ENCODE measurements around the gene SLC39A8.
A peak's percentile ranks its signal among the peaks of the same experiment; 100 is the strongest.
"Not testable (repeated sequence)": the region's sequence is repeated elsewhere in the genome, so short reads cannot be mapped to it uniquely, and the experiment has no call there.

The SLC39A8 gene

DNA sequence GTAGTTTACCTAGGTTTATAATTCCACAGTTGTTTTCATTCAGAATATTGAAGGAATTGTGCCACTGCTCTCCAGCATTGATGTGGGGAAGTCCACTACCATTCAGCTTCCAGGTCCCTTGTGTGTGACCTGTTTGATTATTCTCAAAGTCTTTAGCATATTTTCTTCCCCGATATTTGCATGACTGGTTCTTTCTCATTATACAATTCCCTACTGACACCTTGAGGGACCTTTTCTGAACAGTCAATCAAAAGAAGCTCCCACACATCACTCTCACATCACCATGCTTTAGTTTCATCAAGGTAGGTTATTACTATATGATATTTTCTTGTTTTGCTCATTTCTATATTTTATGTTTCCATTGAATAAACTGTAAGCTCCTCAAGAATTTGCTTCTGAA, 44.1 kb downstream of the SLC39A8 start:
- DNase-seq: no peak

DNA sequence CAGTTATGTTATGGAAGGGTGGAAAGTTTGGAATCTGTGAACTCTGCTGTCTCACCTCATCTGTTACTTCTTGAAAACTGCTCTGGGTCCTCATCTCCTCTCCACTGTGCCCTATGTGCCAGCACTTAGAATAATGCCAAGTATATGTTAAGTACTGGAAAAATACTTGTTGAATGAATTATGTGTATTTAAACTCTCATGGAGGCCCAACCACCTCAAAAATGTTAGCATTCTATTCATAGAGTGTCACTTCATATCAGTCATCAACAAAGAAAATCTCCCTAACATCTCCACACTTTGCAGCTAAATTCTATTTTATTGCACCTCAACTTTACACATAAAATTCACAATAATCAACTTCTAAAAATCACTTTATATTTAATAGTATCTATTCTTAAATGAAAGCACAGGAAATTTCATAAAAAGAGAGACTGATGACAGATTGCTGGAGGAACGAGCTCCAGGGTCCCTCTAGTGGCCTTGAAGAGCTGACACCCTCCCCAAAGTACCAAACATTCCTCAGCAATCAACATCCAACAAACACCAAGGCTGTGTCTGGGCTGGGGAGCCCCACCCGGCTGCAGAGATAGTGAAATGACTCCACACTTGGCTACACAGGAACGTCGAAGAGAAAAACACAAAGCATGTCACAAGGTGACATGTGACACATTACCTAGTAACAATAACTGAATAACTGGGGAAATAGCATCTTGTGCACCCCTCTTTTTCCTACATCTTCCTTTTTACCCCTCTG, 45.8 kb downstream of the SLC39A8 start:
- no peak for DNase-seq

DNA sequence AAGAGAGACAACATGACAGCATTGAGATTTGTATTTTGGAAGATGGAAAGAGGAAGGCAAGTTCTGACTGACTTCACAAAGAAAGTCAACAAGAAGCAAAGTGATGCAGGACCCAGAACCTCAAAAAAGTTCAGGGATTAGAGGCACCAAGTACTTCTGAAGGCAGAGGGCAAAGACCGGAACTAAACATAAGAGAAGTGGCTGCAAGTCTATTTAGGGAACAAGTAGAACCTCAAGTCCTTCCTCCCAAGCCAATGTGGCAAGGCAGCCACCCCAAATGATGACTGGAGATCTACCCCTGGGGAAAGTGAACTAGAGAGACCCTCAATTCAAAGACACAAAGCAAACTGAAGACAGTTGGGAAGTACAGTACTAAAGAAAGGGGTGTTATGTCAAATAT, 46.6 kb downstream of the SLC39A8 start:
- DNase-seq: no peak

DNA sequence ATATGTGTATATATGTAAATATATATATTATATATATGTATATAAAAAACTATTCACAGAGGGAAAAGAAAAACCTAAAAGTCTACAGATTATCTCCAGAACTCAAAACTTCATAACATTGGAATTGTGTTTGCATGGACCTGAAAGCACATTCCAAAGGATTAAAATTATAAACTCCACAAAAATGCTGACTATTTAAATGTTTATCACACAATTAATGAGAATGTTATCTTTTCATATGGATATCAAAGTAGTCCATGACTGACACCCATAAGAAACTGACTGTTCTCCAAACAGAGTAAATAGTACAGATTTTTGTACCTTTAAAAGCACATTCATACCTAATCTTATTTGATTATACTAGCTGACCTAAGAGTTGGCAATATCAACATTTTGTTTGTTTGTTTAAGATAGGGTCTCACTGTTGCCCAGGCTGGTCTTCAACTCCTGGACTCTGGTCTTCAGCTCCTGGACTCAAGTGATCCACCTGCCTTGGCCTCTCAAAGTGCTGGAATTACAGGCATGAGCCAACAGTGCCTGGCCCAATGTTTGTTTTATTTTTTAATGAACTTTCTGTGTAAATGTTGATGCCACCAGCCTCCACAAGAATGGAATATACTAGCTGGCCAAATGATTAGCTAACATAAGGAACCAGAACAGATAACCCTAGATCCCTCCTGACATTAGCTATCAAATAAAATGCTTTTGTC, 50.0 kb downstream of the SLC39A8 start:
- DNase-seq: no peak

DNA sequence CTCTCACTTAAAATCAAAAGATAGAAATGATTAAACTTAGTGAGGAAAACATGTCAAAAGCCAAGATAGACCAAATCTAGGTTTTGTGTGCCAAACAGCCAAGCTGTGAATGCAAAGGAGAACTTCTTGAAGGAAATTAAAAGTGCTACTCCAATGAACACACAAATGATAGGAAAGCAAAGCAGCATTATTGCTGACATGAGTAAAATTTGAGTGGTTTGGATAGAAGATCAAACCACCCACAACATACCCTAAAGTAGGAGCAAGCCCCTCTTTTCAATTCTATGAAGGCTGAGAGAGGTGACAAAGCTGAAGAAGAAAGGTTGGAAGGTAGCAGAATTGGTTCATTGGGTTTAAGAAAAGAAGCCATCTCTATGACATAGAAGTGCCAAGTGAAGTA, 56.8 kb downstream of the SLC39A8 start:
- DNase-seq: no peak

DNA sequence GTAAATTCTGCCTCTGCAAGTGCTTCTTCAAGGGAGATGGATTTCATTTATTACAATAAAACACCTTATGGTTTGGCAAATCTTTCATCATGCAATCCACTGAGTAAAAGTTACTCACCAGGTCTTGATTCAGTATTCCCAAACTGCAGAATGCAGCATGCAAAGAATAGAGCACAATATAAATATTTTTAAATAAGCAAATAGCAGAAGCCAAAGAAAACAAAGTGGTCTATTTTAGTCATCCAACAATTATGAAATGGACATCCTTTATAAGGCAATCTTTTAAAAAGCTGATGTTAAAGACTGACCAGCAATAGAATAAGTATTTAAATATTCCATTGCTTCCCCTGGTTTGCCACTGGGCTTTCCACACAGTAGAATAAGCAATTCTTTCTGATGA, 59.5 kb downstream of the SLC39A8 start:
- no peak for DNase-seq

DNA sequence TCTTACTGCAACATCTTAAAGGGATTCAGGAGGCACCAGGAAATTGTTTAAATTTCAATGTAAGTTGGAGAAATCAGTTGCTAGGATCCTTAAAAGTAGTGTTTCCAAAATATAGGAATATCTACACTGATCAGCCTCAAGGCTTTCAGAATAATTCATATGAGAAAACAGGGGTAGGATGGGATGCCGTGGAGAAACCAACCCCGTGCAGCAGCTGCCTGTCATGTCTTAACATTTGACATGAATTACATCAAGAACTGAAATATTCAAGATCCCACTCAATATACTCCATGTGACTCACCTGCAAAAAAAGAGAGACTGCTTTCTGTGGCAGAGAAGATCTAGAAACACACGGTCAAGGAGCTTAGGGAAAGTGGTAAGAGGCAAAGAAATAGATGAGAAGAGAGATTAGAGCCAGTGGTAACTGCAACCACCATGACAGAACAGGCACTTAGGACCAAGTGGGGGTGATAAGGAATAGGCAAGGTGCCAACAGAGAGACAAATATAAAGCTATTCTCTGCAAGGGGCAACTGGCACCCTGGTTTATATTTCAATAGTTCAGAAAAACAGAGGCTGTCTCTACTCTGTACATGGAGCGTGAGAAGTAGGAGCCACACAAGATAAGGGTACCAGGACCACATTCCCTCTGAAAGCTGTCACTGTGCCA, 64.0 kb downstream of the SLC39A8 start:
- no peak for DNase-seq

DNA sequence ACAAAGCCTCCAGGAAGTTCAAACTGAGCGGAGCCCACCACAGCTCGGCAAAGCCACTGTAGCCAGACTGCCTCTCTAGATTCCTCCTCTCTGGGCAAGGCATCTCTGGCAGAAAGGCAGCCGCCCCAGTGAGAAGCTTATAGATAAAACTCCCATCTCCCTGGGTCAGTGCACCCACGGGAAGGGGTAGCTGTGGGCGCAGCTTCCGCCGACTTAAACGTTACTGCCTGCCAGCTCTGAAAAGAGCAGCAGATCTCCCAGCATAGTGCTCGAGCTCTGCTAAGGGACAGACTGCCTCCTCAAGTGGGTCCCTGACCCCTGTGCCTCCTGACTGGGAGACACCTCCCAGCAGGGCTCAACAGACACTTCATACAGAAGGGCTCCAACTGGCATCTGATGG, 72.0 kb downstream of the SLC39A8 start:
- not testable (repeated sequence) for DNase-seq

DNA sequence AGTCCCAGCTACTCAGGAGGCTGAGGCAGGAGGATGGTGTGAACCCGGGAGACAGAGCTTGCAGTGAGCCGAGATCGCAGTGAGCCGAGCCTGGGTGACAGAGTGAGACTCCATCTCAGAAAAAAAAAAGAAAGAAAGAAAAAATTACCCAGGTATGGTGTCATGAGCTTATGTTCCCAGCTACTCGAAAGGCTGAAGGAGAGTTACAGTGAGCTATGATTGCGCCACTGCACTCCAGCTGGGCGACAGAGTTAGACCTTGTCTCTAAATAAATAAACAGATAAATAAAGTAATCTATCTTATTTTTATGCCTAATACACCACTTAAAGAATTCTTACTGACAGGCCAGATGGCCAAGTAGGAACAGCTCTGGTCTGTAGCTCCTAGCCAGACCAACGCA, 73.0 kb downstream of the SLC39A8 start:
- DNase-seq: no peak

DNA sequence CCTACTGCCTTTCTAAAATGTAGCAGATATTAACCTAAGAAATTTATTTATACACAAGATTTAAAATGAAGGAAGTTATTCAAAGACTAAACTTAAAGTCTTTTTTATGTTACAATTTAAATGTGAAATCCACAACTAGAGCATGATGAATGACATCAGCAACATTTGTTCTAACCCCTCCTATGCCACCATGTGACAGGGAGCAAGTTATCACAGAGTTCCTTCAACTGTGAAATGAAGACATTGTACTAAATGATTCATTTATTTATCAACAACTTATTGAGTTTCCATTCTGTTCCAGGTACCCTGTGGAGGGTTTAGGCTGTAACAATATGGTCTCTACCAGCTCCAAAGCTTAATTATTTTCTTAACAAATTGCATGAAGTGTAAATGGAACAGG, 76.9 kb downstream of the SLC39A8 start:
- DNase-seq: no peak

DNA sequence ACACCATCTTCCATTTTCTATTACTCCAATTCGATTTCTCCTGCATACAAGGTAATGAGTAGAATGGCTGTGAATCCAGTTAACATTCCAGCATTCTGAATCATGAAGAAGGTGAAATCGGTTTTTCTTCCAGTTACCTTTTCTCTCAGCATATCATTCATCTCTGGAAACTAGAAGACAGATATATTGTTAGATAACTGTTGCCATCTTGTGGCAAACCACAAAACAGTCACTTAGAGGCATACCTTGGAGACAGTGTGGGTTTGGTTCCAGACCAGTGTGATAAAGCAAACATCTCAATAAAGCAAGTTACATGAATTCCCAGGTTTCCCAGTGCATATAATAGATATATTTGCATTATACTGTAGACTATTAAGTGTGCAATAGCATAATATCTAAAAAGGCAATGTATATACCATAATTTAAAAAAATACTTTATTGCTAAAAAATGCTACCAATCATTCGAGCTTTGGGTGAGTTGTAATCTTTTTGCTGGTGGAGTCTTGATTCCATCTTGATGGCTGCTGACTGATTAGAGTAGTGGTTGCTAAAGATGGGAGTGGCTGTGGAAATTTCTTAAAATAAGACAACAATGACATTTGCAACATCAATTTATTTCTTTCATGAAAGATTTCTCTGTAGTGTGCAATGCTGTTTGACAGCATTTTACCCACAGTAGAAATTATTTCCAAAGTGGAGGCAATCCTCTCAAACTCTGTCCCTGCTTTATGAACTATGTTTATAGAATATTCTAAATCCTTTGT, 82.1 kb downstream of the SLC39A8 start:
- DNase-seq: peak; percentile 2

DNA sequence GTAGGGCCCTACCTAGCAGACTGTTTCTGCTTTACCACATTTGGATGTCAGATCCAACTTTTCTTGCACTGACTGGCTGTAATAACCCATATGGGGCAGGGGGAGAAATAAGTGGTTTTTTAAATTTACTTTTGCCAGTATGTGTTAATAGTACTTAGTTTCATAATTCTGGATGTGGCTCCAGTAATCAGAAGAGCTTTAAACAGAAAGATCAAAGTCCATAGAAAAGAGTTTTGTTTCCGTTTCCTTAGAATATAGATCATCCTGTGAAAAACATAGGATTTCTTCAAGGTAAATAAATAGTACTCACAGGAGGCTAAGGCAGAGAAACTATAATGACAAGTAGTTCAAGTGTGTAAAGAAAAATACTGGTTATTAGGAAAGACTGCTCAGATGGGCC, 85.6 kb downstream of the SLC39A8 start:
- DNase-seq: no peak

DNA sequence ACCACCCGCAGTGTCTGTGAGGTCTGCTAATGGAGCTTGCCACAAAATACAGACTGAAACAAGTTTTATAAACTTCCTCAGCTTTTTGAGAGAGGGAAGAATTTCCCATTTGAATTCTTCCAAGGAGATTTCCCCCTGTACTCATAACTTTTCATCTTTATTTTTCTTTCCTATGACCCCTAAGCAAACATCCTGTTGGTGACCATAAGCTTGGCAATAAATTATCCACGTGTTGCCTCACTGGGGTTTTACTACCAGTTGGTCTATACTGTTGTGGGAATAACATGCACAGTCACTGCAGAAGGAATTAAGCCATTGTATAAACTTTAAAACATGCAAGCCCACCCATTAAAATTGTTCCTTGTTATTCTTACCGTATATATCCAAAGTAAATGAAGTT, 86.2 kb downstream of the SLC39A8 start:
- no peak for DNase-seq

DNA sequence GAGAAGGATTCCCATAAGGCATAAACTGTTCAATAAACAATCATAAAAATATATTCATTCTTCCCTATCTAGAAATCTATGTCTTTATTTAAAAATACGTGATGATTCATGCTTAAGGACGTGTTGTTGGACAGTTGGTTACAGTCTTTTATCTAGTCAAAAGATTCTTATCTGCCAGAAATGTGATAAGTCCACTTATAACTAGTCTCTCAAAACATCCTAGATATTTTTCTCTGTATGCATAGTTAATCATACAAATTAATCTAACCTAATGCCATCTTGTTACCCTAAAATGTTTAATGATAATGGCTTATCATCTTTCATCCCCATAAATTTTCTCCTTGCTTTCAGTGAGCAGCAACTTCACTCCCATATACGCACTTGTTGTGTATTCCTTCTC, 89.0 kb downstream of the SLC39A8 start:
- no peak for DNase-seq

DNA sequence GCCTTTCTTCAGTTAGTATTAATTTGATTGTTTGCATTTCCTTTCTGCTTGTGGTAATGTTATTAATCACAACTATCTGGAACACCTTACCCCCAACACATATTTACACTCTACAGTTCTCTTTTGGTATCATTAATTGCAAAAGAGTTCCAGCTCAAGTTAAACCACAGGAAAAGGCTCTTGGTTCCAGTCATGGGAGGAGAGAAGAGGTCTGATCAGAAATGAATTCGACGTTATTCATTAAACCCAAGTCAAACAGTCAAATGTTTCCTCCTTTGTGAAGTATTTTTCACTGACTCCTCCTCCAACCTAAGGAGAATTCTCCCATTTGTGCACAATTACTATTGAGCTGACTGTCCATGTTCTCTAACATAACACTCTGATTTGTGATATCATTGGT, 91.4 kb downstream of the SLC39A8 start:
- no peak for DNase-seq

DNA sequence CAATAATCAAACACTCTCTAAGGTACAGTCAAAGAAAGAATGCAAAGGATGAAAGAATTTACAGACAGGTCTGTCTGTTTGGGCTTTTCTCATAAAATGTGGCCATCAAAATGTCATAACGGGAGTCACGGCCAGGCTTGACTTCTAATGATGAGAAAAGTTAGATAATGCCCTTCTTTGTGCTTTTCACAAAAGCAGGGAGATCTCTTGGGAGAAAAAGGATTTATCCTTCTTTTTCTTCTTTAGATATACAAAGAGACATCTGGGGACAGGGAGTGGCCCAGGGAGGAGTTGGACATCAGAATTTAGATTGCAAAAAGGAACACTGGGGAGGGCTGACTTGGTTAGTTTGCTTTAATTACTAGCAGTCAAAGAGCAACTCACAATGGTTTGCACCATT, 93.1 kb downstream of the SLC39A8 start:
- no peak for DNase-seq

DNA sequence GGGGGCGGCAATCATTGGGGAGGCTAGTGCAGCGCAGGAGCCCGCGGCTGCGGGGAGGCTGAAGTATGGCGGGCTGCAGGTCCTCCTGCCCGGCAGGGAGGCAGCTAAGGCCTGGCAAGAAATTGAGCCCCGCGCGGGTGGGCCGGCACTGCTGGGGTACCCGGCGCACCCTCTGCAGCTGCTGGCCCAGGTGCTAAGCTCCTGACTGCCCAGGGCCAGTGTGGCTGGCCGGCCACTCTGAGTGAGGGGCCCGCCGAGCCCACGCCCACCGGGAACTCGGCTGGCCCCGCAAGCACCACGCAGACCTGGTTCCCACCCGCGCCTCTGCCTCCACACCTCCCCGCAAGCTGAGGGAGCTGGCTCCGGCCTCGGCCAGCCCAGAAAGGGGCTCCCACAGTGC, 94.9 kb downstream of the SLC39A8 start:
- no peak for DNase-seq

DNA sequence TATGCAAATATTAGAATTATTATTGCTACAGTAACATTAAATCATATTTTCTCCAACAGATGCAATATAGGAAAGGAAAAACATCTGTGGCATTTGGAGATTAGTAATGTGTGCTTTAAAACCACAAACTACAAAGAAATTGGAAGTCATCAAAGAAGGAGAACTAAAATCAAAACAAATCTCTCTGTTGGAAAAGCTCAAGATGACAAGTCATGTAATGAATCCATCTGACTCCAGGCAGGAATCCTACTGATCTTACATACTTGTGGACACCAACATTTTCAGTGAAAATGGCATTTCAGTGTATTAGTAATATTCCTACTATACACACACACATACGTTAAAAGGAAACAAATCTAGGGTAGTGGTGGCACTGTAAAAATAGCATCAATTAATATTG, 98.2 kb downstream of the SLC39A8 start:
- DNase-seq: no peak

DNA sequence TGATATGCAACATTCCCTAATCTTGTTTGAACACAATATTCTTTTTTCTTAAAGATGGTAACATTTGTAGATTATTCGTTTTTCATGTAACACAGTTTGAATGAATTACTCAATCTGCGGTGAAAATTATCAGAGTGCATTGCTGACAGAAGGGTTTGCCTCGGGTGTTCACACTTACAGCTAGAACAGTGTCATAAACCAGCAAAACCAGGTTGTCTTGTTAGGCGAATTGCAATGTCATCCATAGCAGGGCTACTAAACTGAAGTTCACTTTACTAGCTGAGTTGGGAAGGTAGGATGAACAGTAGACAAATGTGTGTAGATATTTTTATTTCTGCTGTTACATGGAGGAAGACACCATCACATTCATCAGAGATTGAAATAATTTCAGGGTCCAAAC, 98.9 kb downstream of the SLC39A8 start:
- DNase-seq: no peak

DNA sequence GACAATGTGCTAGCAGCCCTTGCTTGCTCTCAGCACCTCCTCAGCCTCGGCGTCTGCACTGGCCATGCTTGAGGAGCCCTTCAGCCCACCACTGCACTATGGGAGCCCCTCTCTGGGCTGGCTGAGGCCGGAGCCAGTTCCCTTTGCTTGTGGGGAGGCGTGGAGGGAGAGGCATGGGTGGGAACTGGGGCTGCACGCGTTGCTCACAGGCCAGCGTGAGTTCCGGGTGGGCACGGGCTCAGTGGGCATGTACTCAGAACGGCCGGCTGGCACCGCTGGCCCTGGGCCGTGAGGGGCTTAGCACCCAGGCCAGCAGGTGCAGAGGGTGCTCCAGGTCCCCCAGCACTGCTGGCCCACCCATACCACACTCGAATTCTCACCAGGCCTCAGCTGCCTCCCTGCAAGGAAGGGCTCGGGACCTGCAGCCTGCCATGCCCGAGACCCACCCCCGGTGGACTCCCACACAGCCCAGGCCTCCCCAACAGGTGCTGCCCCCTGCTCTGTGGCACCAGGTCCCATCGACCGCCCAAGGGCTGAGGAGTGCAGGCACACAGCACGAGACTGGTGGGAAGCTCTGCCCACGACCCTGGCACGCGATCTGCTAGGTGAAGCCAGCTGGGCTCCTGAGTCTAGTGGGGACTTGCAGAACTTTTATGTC, 100.3 kb downstream of the SLC39A8 start:
- no peak for DNase-seq

DNA sequence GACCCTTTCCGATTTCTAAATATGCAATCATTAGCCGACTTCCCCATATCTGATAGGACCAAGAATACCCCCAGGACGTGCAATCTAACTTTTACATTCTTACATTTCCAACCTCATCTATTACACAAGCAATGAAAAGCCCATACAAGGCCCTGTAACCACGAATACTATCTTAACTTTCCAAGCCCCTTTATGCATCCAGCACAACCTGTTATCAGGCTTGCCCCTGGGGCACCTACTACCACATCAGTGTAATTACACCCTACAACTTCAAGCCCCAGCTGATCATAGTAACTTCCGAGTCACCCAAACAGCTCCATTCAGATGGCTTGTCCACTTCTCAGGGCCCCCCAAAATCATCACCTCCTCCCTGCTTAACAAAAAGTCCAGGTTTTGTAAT, 102.0 kb downstream of the SLC39A8 start:
- DNase-seq: not testable (repeated sequence)

DNA sequence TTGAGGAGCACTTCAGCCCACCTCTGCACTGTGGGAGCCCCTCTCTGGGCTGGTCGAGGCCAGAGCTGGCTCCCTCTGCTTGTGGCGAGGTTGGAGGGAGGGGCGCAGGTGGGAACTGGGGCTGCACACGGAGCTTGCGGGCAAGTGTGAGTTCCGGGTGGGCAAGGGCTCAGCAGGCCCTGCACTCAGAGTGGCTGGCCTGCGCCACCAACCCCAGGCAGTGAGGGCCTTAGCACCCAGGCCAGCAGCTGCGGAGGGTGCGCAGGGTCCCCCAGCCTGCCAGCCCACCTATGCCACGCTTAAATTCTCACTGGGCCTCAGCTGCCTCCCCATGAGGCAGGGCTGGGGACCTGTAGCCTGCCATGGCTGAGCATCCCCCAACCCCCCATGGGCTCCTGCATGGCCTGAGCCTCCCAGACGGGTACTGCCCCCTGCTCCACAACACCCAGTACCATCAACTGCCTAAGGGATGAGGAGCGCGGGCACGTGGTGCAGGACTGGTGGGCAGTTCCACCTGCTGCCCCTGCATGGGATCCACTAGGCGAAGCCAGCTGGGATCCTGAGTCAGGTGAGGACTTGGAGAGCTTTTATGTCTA, 110.9 kb downstream of the SLC39A8 start:
- no peak for DNase-seq

Measured in right kidney (tissue), 1 donor.